Stimulated activated CD8-positive, alpha-beta memory T cell treated with anti-CD3 and anti-CD28 coated beads, Interleukin-4, amount 100 ng/mL, for 4 hours (primary cell): ENCODE data around the gene ZNF777.
"Not testable (repeated sequence)": the region's sequence is repeated elsewhere in the genome, so short reads cannot be mapped to it uniquely, and the experiment has no call there.

ENCODE experiments used
- DNase-seq, 2 donors: peaks; one replicate each; pipeline ENCODE4 v3.0.0-alpha.2; 2020; ENCODE audit warnings: low read depth in 2 of 2, low spot score in 1 of 2

The ZNF777 gene

DNA sequence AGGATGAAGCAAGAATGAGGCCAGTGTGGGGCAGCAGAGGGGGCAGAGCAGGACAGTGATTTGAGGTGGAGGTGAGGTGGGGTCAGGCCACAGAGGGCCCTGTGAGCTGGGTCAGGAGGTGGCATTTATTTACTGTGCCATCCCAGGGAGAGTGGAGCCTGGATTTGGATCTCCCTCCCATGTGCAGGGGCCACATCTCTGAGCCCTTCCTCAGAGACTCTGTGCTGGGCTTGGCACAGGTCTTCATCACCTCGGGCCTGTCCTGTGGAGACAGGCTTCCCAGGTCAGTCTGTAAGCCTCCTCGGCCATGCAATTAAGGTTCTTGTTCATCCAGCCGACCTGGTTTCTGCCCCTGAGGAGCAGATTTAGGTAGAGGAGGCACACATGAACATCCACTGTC is 40.9 kb downstream of the ZNF777 start:
- DNase-seq, result no peak

DNA sequence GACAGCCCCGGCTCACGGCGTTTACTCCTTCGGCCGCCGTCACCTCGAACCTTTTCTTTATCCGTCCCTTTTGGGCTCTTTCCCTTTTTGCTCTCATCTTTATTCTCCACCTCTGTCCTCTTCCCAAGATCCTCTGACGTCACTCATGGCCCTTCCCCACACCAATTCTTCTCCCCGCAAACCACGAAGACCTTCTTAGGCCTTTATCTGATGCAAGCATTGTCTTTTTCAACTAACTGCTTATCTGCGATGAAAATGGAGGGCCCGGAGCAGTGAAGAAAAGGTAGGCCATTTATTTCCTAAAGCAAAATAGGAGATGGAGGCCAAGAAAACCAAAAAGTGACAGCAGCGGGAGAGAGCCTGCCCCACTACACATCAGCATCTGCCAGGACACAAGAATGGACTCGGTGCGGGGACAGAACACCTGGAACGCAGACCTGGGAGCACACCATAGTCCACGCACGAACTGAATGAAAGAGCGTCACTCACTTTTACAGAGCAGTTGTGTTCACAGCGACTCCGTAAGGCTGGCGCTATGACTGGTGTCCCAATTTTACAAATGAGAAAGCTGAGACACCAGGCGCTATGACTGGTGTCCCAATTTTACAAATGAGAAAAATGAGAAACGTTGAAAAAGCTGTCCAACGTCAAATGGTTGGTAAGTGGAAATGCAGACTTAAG is 45.3 kb downstream of the ZNF777 start:
- no peak for DNase-seq

DNA sequence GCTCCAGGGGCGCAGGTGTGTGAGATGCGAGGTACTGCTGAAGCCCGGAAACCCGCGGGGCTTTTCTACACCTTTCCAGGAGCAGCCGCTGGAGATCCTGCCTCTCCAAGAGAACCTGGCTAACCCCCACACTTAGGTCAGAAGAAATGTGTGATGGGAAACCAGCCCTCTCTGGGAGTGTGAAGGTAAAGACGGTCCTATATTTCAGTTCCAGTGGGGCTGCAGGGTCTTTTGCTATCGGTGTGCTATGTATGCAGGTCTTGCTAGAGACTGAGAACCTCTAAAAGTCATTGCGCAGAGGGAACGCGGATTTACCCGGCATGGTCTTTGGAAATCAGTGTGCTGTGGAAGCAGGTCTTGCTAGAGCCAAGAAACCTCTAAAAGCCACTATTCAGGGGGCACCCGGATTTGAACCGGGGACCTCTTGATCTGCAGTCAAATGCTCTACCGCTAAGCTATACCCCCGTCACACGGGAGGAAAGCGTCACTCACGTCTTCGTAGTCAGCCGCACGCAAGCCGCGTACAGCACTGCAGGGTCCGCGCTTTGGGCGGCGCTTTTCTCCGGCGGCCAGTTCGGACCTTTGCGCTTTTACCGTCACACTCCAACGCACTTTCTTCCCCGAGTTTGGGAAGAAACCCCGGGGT is 46.0 kb downstream of the ZNF777 start:
- peak in 1 of 2 donors; percentile 34 for DNase-seq

DNA sequence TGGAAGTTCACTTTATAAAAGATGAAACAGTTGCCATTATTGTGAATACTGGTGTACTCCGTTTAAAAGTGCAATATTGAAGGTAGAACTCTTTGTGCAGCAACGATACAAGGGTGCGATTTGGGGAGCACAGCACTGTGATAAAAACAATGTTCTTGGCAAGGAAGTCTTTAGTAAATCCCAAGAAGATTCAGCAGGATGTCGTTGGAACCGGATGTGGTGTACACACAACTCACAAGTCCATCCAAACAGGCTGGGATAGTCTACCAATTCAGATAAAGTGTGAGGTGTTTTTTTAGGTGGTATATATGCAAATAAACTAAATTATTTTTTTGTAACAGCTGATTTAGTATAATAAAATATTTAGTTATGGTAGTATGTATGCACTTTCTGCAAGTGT is 46.7 kb downstream of the ZNF777 start:
- DNase-seq, result no peak

DNA sequence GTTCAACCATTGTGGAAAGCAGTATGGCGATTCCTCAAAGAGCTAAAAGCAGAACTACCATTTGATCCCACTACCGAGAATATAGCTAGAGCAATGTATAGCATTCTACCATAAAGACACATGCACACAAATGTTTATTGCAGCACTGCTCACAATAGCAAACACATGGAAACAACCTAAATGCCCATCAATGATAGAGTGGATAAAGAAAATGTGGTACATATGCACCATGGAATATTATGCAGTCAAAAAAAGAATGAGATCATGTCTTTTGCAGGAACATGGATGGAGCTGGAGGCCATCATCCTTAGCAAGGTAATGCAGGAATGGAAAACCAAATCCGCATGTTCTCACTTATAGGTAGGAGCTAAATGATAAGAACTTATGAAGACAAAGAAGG is 47.8 kb downstream of the ZNF777 start:
- not testable (repeated sequence) for DNase-seq

DNA sequence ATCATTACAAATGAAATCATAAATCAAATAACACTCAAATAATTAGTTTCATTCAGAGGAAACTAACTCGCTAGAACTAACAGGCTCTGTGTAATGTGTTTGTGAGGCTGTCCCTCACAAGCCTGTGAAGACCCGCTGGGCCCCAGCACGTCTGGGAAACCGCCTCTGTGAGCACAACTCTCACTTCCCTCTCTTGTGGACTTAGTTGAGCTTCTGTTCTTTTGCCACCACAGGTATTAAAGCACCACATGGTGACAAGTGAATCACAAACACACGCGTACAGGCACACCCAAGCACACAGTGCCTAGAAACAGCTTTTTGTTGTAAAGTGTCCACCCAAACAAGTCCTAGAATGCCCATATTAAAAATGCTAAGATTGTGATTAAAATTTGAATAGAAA is 51.0 kb downstream of the ZNF777 start:
- no peak for DNase-seq

DNA sequence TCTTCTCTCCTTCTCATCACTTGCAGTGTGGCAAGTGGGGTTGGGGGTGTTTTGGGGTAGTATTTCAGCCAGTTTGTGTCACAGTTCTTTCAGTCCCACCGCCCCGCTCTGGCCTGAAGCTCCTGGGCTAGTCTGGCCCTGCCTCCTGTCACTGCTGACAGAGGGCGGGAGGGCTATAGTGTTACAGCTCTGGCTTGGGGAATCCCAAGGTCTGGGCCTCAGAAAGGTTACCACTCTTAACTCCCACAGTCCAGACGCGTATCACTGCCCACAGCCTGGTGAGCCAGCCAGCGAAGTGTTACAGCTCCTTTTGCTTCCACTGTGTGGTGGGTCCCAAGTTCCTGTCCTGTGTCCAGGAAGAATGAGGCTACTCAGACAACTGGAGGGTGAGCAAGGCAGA is 56.0 kb downstream of the ZNF777 start:
- no peak for DNase-seq

DNA sequence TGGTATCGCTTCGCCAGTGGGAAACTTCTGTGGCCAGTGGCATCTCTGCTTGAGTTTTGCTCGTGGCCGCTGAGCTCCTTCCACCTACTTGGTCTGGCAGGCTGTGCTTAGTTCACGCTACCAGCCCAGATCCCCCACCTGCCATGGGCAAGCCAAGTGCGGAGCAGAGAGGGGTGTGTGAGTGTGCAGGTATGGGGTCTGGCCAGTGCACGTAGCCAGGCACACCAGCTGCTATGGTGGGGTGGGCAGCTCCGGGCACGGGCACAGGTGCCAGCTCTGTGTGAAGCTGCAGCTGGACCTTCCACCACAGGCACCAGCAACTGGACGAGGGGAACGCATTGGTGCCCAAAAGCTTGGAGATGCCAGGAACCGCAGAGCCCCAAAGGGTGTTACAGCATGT is 56.5 kb downstream of the ZNF777 start:
- no peak for DNase-seq

DNA sequence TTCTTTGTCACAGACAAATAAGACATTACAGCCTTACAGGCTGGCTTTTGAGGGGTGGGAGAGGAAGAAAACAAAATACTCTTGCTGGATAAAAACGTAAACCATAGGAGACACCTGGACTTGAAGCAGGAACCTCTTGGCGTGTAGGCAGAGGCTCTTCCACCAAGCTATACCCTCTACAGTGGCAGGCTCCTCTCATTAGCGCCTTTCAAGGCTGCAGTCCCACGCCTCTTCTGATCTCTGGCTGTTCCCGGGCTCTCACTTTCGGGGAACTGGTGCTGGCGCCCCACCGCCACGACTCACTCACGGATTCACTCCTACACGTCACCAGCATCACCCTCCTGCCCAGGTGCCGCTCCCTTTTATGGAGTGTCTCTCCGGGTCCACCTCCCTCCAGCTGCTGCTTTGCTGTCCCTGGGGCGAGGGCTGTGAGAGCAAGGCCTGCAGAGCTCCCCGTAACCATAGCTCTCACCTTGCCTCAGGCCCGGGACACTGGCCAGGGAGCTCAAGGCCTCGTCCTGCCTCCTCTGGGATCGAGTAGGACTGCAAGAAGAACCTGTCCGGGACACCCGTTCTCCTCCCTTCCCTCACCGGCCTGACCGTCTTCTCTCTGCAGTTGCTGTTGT is 62.6 kb downstream of the ZNF777 start:
- no peak for DNase-seq

DNA sequence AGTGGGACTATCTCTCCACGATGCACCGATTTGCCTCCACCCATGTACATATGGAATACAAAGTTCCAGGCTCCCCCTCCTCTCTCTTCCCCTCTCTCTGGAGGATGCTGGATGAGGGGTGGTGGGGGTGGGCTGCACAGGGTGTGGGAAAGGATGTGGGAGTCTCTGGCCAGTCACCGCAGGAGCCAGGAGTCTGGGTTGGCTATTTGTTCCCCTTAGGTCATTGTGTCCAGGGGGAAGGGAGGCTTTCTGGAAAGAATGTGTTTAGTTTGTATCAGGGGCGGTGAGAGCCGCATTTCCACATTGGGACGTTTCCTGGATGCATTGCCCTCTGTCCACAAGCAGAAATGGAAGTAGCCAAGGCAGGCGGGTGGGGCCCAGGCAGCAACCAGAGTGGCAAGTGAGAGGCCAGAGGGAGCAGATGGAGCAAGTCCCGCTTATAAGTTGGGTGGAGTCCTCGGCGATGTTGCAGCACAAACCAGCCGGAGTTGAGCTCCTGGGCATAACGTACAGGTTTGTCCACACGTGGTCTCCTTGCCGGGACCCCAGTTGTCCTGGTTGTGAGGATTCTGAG is 63.3 kb downstream of the ZNF777 start:
- DNase-seq, result no peak

DNA sequence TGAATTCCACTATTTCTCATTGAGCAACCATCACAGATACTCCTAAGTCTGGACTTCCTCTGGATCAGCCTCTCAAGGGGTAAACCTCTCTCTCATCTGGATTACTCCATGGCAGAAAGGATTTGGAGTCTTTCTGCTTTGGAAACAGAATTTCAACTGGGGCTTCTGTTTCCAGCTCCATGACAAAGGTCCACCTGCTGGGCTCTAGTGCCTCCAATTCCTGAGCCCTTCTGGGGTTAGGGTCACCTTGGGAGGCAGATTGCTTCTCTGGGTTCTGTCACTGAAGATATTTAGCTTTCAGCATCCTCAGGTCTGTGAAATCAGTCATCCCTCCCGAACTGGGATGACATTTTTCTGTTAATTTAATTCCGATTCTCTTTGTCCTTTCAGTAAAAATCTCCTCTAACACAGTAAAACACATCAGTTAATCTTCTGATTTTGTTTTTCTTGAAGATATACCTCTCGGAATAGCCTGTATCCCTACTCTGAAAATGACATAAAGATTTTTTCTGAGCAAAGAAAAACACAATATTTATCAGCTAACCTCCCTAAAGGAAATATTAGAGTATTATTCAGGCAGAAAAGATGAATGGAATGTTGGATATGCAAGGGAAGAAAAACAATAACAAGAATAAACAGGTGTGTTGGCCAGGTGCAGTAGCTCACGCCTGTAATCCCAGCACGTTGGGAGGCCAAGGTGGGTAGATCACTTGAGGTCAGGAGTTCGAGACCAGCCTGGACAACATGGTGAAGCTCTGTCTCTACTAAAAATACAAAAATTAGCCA is 72.1 kb downstream of the ZNF777 start:
- not testable (repeated sequence) for DNase-seq

DNA sequence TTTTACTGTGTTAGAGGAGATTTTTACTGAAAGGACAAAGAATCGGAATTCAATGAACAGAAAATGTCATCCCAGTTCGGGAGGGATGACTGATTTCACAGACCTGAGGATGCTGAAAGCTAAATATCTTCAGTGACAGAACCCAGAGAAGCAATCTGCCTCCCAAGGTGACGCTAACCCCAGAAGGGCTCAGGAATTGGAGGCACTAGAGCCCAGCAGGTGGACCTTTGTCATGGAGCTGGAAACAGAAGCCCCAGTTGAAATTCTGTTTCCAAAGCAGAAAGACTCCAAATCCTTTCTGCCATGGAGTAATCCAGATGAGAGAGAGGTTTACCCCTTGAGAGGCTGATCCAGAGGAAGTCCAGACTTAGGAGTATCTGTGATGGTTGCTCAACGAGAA is 74.3 kb downstream of the ZNF777 start:
- DNase-seq, result not testable (repeated sequence)

DNA sequence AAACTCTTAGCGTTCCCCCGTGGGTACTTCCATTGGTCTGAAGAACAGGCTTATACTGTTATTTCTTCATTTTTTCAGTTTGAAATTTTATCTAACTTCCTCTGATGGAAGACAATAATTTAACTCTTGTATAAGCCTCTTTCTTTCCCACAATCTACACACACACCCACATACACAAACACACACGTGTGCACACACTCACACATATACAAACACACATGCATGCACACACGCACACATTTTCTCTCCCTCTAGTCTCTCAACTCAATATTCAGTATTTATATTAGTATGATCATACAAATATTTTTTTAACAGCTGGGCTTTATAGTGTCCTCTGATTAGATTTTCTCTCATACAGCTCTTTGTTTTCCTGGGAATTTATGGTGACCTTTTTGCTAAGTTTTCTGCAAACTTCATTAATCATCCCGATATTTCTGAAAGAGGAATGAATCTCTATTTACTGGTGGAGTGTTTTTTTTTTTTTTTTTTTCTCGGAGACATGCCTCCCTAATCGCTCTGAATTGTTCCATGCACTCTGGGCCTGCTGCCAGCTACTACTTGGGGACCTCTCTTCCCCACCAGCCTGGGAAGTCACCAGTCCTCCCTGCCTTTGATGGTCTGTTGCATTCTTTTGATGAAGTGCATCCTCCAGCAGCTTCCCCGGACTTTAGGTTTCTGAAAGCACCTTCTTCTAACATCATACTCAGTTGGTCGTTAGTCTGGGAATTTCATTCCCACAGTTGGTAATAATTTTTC is 75.5 kb downstream of the ZNF777 start:
- DNase-seq, result no peak
